ENCODE results near the gene SNN. TPM values are rescaled to one million over a fixed set of nuclear protein-coding genes. Genes with fewer than 3 reads are reported as not detected.

The SNN gene
- total and polyA plus RNA-seq, 2 of the 4 experiments (the other 2 are of a cell fraction) = 10.0 to 13.0 TPM

GRCh38 chr16:11672206-11673090, 4.2 kb downstream of the SNN start:
- H3K9ac ChIP-seq (ENCODE audit: low read depth, low read length) = no peak overlapping the region
- no peak overlapping the region for H3K14ac ChIP-seq (replicated peaks; ENCODE audit: low read depth, low read length)
- in situ Hi-C loops (cut with MboI; ENCODE audit: low sequenced_read_pairs) = no loop called here
- H2AK5ac ChIP-seq (ENCODE audit: low read depth, low read length) = no peak overlapping the region
- H4K20me1 ChIP-seq (ENCODE audit: insufficient read depth, low read length) = peaks cover 84% of the 10 kb centered on the region
- DNase-seq = no peak
- H3K79me1 ChIP-seq (ENCODE audit: low read depth in 1 of 2, low read length in 2 of 2) = peaks cover 6 to 84% of the 10 kb centered on the region in 2 experiments
- no peak overlapping the region for H2BK15ac ChIP-seq (ENCODE audit: low read depth, low read length)
- H3K9me3 ChIP-seq (ENCODE audit: control insufficient read depth, insufficient read depth, low read length) = no peaks in the 10 kb centered on the region
- no peak overlapping the region for H4K5ac ChIP-seq (ENCODE audit: low read depth, low read length)
- no peak for ATAC-seq (ENCODE audit: low read depth)
- H3K36me3 ChIP-seq (ENCODE audit: control insufficient read depth, insufficient read depth, low read length) = peaks cover 27% of the 10 kb centered on the region
- POLR2A ChIA-PET (ENCODE audit: unreplicated experiment) = interaction anchor here (0.6 kb wide), 1 partner anchor 57 kb away, joined by 3 read pairs; no protein-coding TSS in a partner anchor
- CTCF ChIA-PET = no interaction called here
- no peak overlapping the region for H3K4ac ChIP-seq (ENCODE audit: low read depth, low read length)
- no peak overlapping the region for H3K56ac ChIP-seq (ENCODE audit: extremely low read depth, insufficient read depth, low read length)
- dilution Hi-C loops (cut with HindIII; ENCODE audit: low sequenced_read_pairs, unreplicated experiment) = no loop called here
- no peak overlapping the region for H3K4me3 ChIP-seq (ENCODE audit: insufficient read depth, low read depth, low read length)
- no peak overlapping the region for H4K8ac ChIP-seq (ENCODE audit: low read depth in 2 of 2, low read length in 2 of 2)
- H3K9me1 ChIP-seq (ENCODE audit: insufficient read depth, low read length) = peaks cover 28% of the 10 kb centered on the region
- H2AFZ ChIP-seq (replicated peaks; ENCODE audit: low read length, poor library complexity) = no peak overlapping the region
- H3K23ac ChIP-seq (ENCODE audit: low read depth, low read length) = no peak overlapping the region
- no peak overlapping the region for H3K4me2 ChIP-seq (ENCODE audit: low read depth, low read length)
- BruUV-seq (replicated peaks) = no TSS peak
- H3K27me3 ChIP-seq (ENCODE audit: control insufficient read depth, insufficient read depth, low read length) = no peaks in the 10 kb centered on the region
- TF ChIP-seq MAZ (IDR thresholded peaks at IDR 0.05; ENCODE audit: borderline replicate concordance, low read depth, low read length) (no peak), RAD21 (IDR thresholded peaks at IDR 0.05; ENCODE audit: low read length) (no peak), POLR2A (IDR thresholded peaks at IDR 0.05; ENCODE audit: low read depth, low read length) (no peak), MAFK (IDR thresholded peaks at IDR 0.05; ENCODE audit: low read depth, low read length) (no peak)
- no peak overlapping the region for H2BK5ac ChIP-seq (ENCODE audit: low read depth, low read length, poor library complexity, severe bottlenecking)
- no peak overlapping the region for H4K91ac ChIP-seq (ENCODE audit: insufficient read depth, low read depth, low read length)
- intact Hi-C loops (cut with micrococcal nuclease) = no loop called here
- H2BK20ac ChIP-seq (ENCODE audit: low read depth, low read length) = no peak overlapping the region
- peaks cover 17% of the 10 kb centered on the region for H3K4me1 ChIP-seq (ENCODE audit: control insufficient read depth, insufficient read depth, low read length)
- no peak overlapping the region for H3K18ac ChIP-seq (ENCODE audit: low read depth, low read length)
- no peak overlapping the region for H2BK120ac ChIP-seq (ENCODE audit: low read depth, low read length)
- H2AK9ac ChIP-seq (replicated peaks; ENCODE audit: low read depth, low read length, poor library complexity) = no peak overlapping the region
- WGBS, 2 experiments (ENCODE audit: extremely low coverage in 2 of 2, insufficient read length in 1 of 2) = 94% methylated on average over 19 of the region's 25 CpGs; no CpG with 5 or more reads in 1 of the 2 experiments
- no peak overlapping the region for H3K27ac ChIP-seq (ENCODE audit: insufficient read depth, low read length)
